NB4 (cell line): ENCODE data around the gene GPC5.

Experiments used
- MYC ChIP-seq: IDR thresholded peaks from 2 replicates; pipeline ENCODE4 v1.6.1; 2011; ENCODE audit warnings: low read depth, low read length
- POLR2A ChIP-seq: IDR thresholded peaks from 2 replicates; pipeline ENCODE4 v1.6.1; 2011; ENCODE audit warnings: mild to moderate bottlenecking; ENCODE audit not compliant: insufficient read length; ENCODE audit errors: extremely low read depth
- TF ChIP-seq, protein P1 (sequence below): IDR thresholded peaks from one replicate; pipeline ENCODE4 v1.5.1; 2012; ENCODE audit warnings: low read depth, low read length

GRCh38 chr13:91762957-91763356 is 364.5 kb downstream of the GPC5 start:
- TF ChIP-seq, protein P1, sequence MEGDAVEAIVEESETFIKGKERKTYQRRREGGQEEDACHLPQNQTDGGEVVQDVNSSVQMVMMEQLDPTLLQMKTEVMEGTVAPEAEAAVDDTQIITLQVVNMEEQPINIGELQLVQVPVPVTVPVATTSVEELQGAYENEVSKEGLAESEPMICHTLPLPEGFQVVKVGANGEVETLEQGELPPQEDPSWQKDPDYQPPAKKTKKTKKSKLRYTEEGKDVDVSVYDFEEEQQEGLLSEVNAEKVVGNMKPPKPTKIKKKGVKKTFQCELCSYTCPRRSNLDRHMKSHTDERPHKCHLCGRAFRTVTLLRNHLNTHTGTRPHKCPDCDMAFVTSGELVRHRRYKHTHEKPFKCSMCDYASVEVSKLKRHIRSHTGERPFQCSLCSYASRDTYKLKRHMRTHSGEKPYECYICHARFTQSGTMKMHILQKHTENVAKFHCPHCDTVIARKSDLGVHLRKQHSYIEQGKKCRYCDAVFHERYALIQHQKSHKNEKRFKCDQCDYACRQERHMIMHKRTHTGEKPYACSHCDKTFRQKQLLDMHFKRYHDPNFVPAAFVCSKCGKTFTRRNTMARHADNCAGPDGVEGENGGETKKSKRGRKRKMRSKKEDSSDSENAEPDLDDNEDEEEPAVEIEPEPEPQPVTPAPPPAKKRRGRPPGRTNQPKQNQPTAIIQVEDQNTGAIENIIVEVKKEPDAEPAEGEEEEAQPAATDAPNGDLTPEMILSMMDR = no peak
- no peak for TF ChIP-seq POLR2A
- TF ChIP-seq MYC = no peak
